ENCODE data around the gene PTGR3. TPM values are rescaled to one million over a fixed set of nuclear protein-coding genes. Genes with fewer than 3 reads are reported as not detected.

Gene PTGR3
- total RNA-seq, 1 experiment from 2014 or later, result 6.9 TPM

GRCh38 chr18:75173738-75174137 is 35.2 kb downstream of the PTGR3 start:
- H3K4me3 ChIP-seq (ENCODE audit: low read depth, low read length, poor library complexity, severe bottlenecking), result no peak overlapping the region
- no TSS peak for BruUV-seq (replicated peaks)
- H3K4me1 ChIP-seq (ENCODE audit: insufficient read depth, low read length, poor library complexity, severe bottlenecking), result no peaks in the 10 kb centered on the region
- no peaks in the 10 kb centered on the region for H3K9me3 ChIP-seq (ENCODE audit: low read depth, low read length, poor library complexity, severe bottlenecking)
- H3K27me3 ChIP-seq (replicated peaks; ENCODE audit: insufficient read depth, low read depth, low read length, poor library complexity), result no peaks in the 10 kb centered on the region
- no peak overlapping the region for H3K27ac ChIP-seq (ENCODE audit: low read depth, low read length, poor library complexity, severe bottlenecking)
- intact Hi-C loops (cut with micrococcal nuclease; ENCODE audit: unreplicated experiment), result no loop called here
- CTCF ChIA-PET, result no interaction called here
- no peak for DNase-seq (ENCODE audit: low spot score)
- TF ChIP-seq EZH2 (IDR thresholded peaks at IDR 0.05; ENCODE audit: borderline replicate concordance, low read depth, low read length, poor library complexity, severe bottlenecking) (no peak), CTCF (conservative IDR thresholded peaks at IDR 0.05; ENCODE audit: low read depth, low read length) (no peak)
- POLR2A ChIA-PET (ENCODE audit: low non-redundant PET), result no interaction called here
- H3K36me3 ChIP-seq (ENCODE audit: insufficient read depth, low read length, poor library complexity, severe bottlenecking), result no peaks in the 10 kb centered on the region

DNA sequence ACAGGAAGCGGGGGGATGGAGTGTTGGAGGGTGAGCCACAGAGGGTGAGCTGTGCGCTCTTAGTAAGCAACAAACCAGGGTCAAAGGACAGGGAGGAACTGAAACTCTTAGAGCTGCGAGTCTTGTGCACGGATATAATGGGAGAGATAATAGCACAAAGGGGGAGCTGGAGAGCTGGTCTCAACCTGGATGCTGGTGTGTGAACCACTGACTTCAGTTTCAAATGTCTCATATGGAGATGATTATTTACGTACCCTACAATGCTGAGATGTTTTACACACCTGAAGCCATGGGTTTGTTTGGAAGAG is 35.9 kb downstream of the PTGR3 start:
- no peaks in the 10 kb centered on the region for H3K4me1 ChIP-seq (ENCODE audit: insufficient read depth, low read length, poor library complexity, severe bottlenecking)
- DNase-seq (ENCODE audit: low spot score), result no peak
- H3K4me3 ChIP-seq (ENCODE audit: low read depth, low read length, poor library complexity, severe bottlenecking), result no peak overlapping the region
- CTCF ChIA-PET, result no interaction called here
- no peaks in the 10 kb centered on the region for H3K36me3 ChIP-seq (ENCODE audit: insufficient read depth, low read length, poor library complexity, severe bottlenecking)
- intact Hi-C loops (cut with micrococcal nuclease; ENCODE audit: unreplicated experiment), result no loop called here
- POLR2A ChIA-PET (ENCODE audit: low non-redundant PET), result no interaction called here
- no peak for TF ChIP-seq EZH2 (IDR thresholded peaks at IDR 0.05; ENCODE audit: borderline replicate concordance, low read depth, low read length, poor library complexity, severe bottlenecking)
- no peak for TF ChIP-seq CTCF (conservative IDR thresholded peaks at IDR 0.05; ENCODE audit: low read depth, low read length)
- H3K27me3 ChIP-seq (replicated peaks; ENCODE audit: insufficient read depth, low read depth, low read length, poor library complexity), result no peaks in the 10 kb centered on the region
- no peak overlapping the region for H3K27ac ChIP-seq (ENCODE audit: low read depth, low read length, poor library complexity, severe bottlenecking)
- no peaks in the 10 kb centered on the region for H3K9me3 ChIP-seq (ENCODE audit: low read depth, low read length, poor library complexity, severe bottlenecking)
- BruUV-seq (replicated peaks), result no TSS peak

- Histone ChIP-seq H3K36me3 (ENCODE audit: insufficient read depth, low read length, poor library complexity, severe bottlenecking) (no peaks in the 10 kb centered on the region), H3K9me3 (ENCODE audit: low read depth, low read length, poor library complexity, severe bottlenecking) (no peaks in the 10 kb centered on the region), H3K27ac (ENCODE audit: low read depth, low read length, poor library complexity, severe bottlenecking) (no peak overlapping the region), H3K27me3 (replicated peaks; ENCODE audit: insufficient read depth, low read depth, low read length, poor library complexity) (no peaks in the 10 kb centered on the region), H3K4me3 (ENCODE audit: low read depth, low read length, poor library complexity, severe bottlenecking) (no peak overlapping the region), H3K4me1 (ENCODE audit: insufficient read depth, low read length, poor library complexity, severe bottlenecking) (no peaks in the 10 kb centered on the region)
- no peak for DNase-seq (ENCODE audit: low spot score)
- POLR2A ChIA-PET (ENCODE audit: low non-redundant PET), result no interaction called here
- BruUV-seq (replicated peaks), result no TSS peak
- CTCF ChIA-PET, result no interaction called here
- intact Hi-C loops (cut with micrococcal nuclease; ENCODE audit: unreplicated experiment), result no loop called here
- no peak for TF ChIP-seq EZH2 (IDR thresholded peaks at IDR 0.05; ENCODE audit: borderline replicate concordance, low read depth, low read length, poor library complexity, severe bottlenecking)
- TF ChIP-seq CTCF (conservative IDR thresholded peaks at IDR 0.05; ENCODE audit: low read depth, low read length), result no peak
Measured at GRCh38 chr18:75172299-75173124, 36.4 kb downstream of the PTGR3 start.

Measured in A673 (cell line).